HCT116 (cell line): ENCODE data around the gene SRGN. TPM values are rescaled to one million over a fixed set of nuclear protein-coding genes. Genes with fewer than 3 reads are reported as not detected.

Experiments
- ATAC-seq: fragments of 200-7000 bp; cut with Tn5 transposase; 2 replicates; pipeline ENCODE4 v1.9.1; 2020; ENCODE audit warnings: mild to moderate bottlenecking, moderate library complexity
- BruUV-seq: library from RNA; stranded (reverse); fragments of 400-500 nt; replicated peaks from 2 replicates; lab custom pipeline; 2021; lab: Mats Ljungman, UMichigan
- CTCF ChIA-PET: fragments of 300-600 bp; sonication (Branson Sonifier 250); formaldehyde crosslinking; loops from one replicate; lab custom pipeline; 2021; ENCODE audit warnings: antibody characterized with exemption; lab: Charles Lee
- POLR2A ChIA-PET: fragments of 300-600, 350-600 bp; sonication (Branson Sonifier 250); formaldehyde crosslinking; loops from one replicate; lab custom pipeline; 2021; ENCODE audit warnings: antibody characterized with exemption; lab: Charles Lee
- RAD21 ChIA-PET, 2 experiments: fragments of 300-600 bp; sonication (Branson Sonifier 250); formaldehyde crosslinking; loops; one replicate each; lab custom pipeline; 2023; ENCODE audit warnings: low total read pairs in 2 of 2; ENCODE audit not compliant: uncharacterized antibody in 2 of 2, unreplicated experiment in 2 of 2, low non-redundant PET in 1 of 2; lab: Charles Lee
- DNase-seq: peaks from one replicate; pipeline ENCODE4 v3.0.0-alpha.2; 2010; ENCODE audit warnings: low read depth, low spot score
- H2AFZ ChIP-seq: fragments of 200-600 bp; shearing (Covaris generic), sonication (generic); 2 replicates; pipeline ENCODE4 v1.6.1; 2017; ENCODE audit warnings: low read depth, mixed run types, mixed read lengths, antibody characterized with exemption, low read length; ENCODE audit not compliant: poor library complexity, severe bottlenecking
- H3K27ac ChIP-seq: 2 replicates; pipeline ENCODE4 v1.5.1; 2012; ENCODE audit warnings: low read depth, low read length
- H3K27me3 ChIP-seq: fragments of 200-600 bp; sonication (generic); 2 replicates; pipeline ENCODE4 v1.6.1; 2016; ENCODE audit warnings: mixed run types, low read length, mixed read lengths; ENCODE audit not compliant: insufficient read depth
- H3K36me3 ChIP-seq, 2 experiments: fragments of 200-500 bp in 1 of 2; fragments of 200-600 bp in 1 of 2; sonication (Bioruptor generic) in 1 of 2; sonication (generic) in 1 of 2; 2 replicates each; pipeline versions ENCODE4 v1.5.1 to v1.6.1; 2014 to 2016; ENCODE audit warnings: low read length in 2 of 2, inconsistent platforms in 1 of 2, mixed read lengths in 1 of 2, mixed run types in 1 of 2; ENCODE audit not compliant: insufficient read depth in 2 of 2, control insufficient read depth in 1 of 2
- H3K4me1 ChIP-seq, 2 experiments: fragments of 200-600 bp in 1 of 2; sonication (generic) in 1 of 2; 2 replicates each; pipeline versions ENCODE4 v1.5.1 to v1.6.1; 2012 to 2017; ENCODE audit warnings: low read length in 2 of 2, inconsistent platforms in 1 of 2, mild to moderate bottlenecking in 1 of 2, mixed read lengths in 1 of 2, mixed run types in 1 of 2, moderate library complexity in 1 of 2; ENCODE audit not compliant: insufficient read depth in 2 of 2, control insufficient read depth in 1 of 2
- H3K4me2 ChIP-seq: fragments of 200-600 bp; sonication (generic); 2 replicates; pipeline ENCODE4 v1.6.1; 2017; ENCODE audit warnings: mixed run types, low read length, mixed read lengths
- H3K4me3 ChIP-seq, 2 experiments: fragments of 200-600 bp in 1 of 2; sonication (generic) in 1 of 2; replicated peaks in 1 of 2; 2 replicates each; pipeline ENCODE4 v1.5.1; 2011 to 2016; ENCODE audit warnings: low read length in 2 of 2, control low read depth in 1 of 2, low read depth in 1 of 2, mild to moderate bottlenecking in 1 of 2, mixed read lengths in 1 of 2, mixed run types in 1 of 2
- H3K79me2 ChIP-seq: fragments of 200-600 bp; sonication (generic); 2 replicates; pipeline ENCODE4 v1.6.1; 2017; ENCODE audit warnings: mild to moderate bottlenecking, mixed run types, low read length, moderate library complexity, mixed read lengths; ENCODE audit not compliant: insufficient read depth
- H3K9ac ChIP-seq: fragments of 200-600 bp; sonication (generic); 2 replicates; pipeline ENCODE4 v1.6.1; 2016; ENCODE audit warnings: low read length, mixed read lengths
- H3K9me2 ChIP-seq: fragments of 200-600 bp; sonication (generic), shearing (Covaris generic); 2 replicates; pipeline ENCODE4 v1.6.1; 2017; ENCODE audit warnings: mixed run types, mild to moderate bottlenecking, moderate library complexity; ENCODE audit not compliant: insufficient read depth
- H3K9me3 ChIP-seq, 2 experiments: fragments of 200-500 bp in 1 of 2; fragments of 200-600 bp in 1 of 2; sonication (Bioruptor generic) in 1 of 2; sonication (generic) in 1 of 2; 2 replicates each; pipeline ENCODE4 v1.6.1; 2014 to 2017; ENCODE audit warnings: low read length in 2 of 2, mixed read lengths in 2 of 2, inconsistent platforms in 1 of 2, low read depth in 1 of 2, mild to moderate bottlenecking in 1 of 2, mixed run types in 1 of 2, moderate library complexity in 1 of 2; ENCODE audit not compliant: control insufficient read depth in 1 of 2, insufficient read depth in 1 of 2
- H4K20me1 ChIP-seq: fragments of 200-600 bp; sonication (generic), shearing (Covaris generic); 2 replicates; pipeline ENCODE4 v1.6.1; 2017; ENCODE audit warnings: mixed run types, mild to moderate bottlenecking, moderate library complexity; ENCODE audit not compliant: insufficient read depth
- CBX3 ChIP-seq: IDR thresholded peaks from 2 replicates; pipeline ENCODE4 v1.6.1; 2012; ENCODE audit warnings: low read depth
- CTCF ChIP-seq, 3 experiments: fragments of 200-600 bp in 1 of 3; sonication (generic) in 1 of 3; IDR thresholded peaks in 2 of 3; conservative IDR thresholded peaks in 1 of 3; 2 replicates each; pipeline ENCODE4 v1.5.1; 2012 to 2017; ENCODE audit warnings: low read depth in 2 of 3, low read length in 2 of 3, antibody characterized with exemption in 1 of 3, borderline replicate concordance in 1 of 3, control low read depth in 1 of 3, mild to moderate bottlenecking in 1 of 3, mixed read lengths in 1 of 3, mixed run types in 1 of 3, moderate library complexity in 1 of 3; ENCODE audit not compliant: insufficient read depth in 1 of 3
- EGR1 ChIP-seq: IDR thresholded peaks from 2 replicates; pipeline ENCODE4 v1.6.1; 2012; ENCODE audit warnings: low read depth
- ELF1 ChIP-seq: IDR thresholded peaks from 2 replicates; pipeline ENCODE4 v1.6.1; 2012; ENCODE audit warnings: low read depth, borderline replicate concordance
- EZH2 ChIP-seq: fragments of 200-600 bp; sonication (generic); IDR thresholded peaks from 2 replicates; pipeline ENCODE4 v1.6.1; 2017; ENCODE audit warnings: antibody characterized with exemption, mixed run types
- EZH2phosphoT487 ChIP-seq: fragments of 200-600 bp; IDR thresholded peaks from 2 replicates; pipeline ENCODE4 v1.6.1; 2018; ENCODE audit warnings: antibody characterized with exemption, borderline replicate concordance
- FOSL1 ChIP-seq: IDR thresholded peaks from 2 replicates; pipeline ENCODE4 v1.6.1; 2012; ENCODE audit warnings: low read depth
- JUND ChIP-seq: IDR thresholded peaks from 2 replicates; pipeline ENCODE4 v1.6.1; 2012
- POLR2A ChIP-seq: IDR thresholded peaks from 2 replicates; pipeline ENCODE4 v1.7.0; 2011; ENCODE audit warnings: borderline replicate concordance; ENCODE audit not compliant: insufficient read depth, insufficient read length; ENCODE audit errors: extremely low read depth
- POLR2AphosphoS5 ChIP-seq: IDR thresholded peaks from 2 replicates; pipeline ENCODE4 v1.6.1; 2011; ENCODE audit warnings: mild to moderate bottlenecking, low read depth, low read length, moderate library complexity
- RAD21 ChIP-seq: IDR thresholded peaks from 2 replicates; pipeline ENCODE4 v1.6.1; 2012; ENCODE audit warnings: low read depth, mild to moderate bottlenecking
- SP1 ChIP-seq: IDR thresholded peaks from 2 replicates; pipeline ENCODE4 v1.6.1; 2012; ENCODE audit warnings: low read depth
- SRF ChIP-seq: IDR thresholded peaks from 2 replicates; pipeline ENCODE4 v1.6.1; 2012; ENCODE audit warnings: low read depth
- TCF7L2 ChIP-seq: IDR thresholded peaks from 2 replicates; pipeline ENCODE4 v1.7.0; 2011; ENCODE audit warnings: borderline replicate concordance, inconsistent platforms; ENCODE audit not compliant: insufficient read depth, insufficient read length; ENCODE audit errors: extremely low read depth
- YY1 ChIP-seq: IDR thresholded peaks from 2 replicates; pipeline ENCODE4 v1.6.1; 2011; ENCODE audit warnings: low read length, low read depth, moderate library complexity, mild to moderate bottlenecking; ENCODE audit not compliant: insufficient replicate concordance; ENCODE audit errors: extremely low read depth
- ZFX ChIP-seq: fragments of 450-650 bp; IDR thresholded peaks from 2 replicates; pipeline ENCODE4 v1.6.1; 2017
- ZNF274 ChIP-seq: fragments of 200-500 bp; sonication (Bioruptor generic); IDR thresholded peaks from 2 replicates; pipeline ENCODE4 v1.6.1; 2014; ENCODE audit warnings: mild to moderate bottlenecking, low read depth, low read length, inconsistent platforms
- intact Hi-C: fragments of 100-400 bp; cut with micrococcal nuclease; formaldehyde crosslinking; loops from 2 replicates; pipeline ENCODE4 v1.10.0; 2022
- total RNA-seq: library from RNA; stranded (reverse); gene quantifications from one replicate; pipeline ENCODE4 v1.2.1, GENCODE V29; 2021; ENCODE audit not compliant: unreplicated experiment
- TF ChIP-seq, protein P1 (sequence below): IDR thresholded peaks from 2 replicates; pipeline ENCODE4 v1.6.1; 2012; ENCODE audit warnings: low read depth
- TF ChIP-seq, protein P2 (sequence below): IDR thresholded peaks from 2 replicates; pipeline ENCODE4 v1.6.1; 2011; ENCODE audit warnings: mild to moderate bottlenecking, low read length, moderate library complexity; ENCODE audit not compliant: insufficient replicate concordance; ENCODE audit errors: extremely low read depth
- TF ChIP-seq, protein P3 (sequence below): IDR thresholded peaks from 2 replicates; pipeline ENCODE4 v1.6.1; 2012

Gene SRGN
- total RNA-seq, 1 experiment from 2014 or later, result 1.8 TPM

DNA sequence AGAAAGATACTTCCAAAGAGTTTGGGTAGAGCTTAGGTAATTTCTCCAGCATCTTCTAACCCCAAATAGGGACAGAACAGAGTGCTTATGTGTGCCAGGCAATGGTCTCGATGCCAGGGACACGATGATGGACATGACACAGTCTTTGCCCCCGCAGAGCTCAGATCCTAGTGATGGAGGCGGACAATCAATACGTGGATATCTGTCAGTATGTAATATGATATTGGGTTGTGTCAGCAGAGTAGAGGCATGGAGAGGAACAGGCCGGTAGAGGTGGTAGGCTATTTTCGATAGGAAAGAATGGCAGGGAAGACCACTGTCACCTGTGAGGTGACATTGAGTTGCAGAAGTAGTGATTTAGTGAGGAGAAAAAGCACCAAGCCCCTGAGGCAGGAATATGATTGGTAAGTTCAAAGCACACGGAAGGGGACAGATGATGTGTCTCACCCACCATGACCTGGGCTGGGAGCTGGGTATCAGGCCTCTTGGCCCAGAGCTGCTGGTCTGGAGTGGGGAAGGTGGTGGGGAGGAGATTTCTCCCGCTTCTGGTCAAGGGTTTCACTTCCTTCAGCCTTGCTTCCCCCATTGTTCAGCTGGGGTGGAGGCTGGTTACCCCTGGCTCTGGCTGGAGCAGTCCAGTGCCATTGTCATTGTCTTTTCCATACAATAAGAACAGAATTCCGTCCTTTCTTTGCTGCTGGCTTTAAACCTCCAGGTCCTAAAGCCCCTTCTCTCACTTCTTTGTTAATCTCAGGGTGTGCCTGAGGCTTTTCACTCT lies 36.0 kb upstream of the SRGN start:
- Histone ChIP-seq H3K79me2 (no peaks in the 10 kb centered on the region), H3K4me3 (no peak overlapping the region), H3K4me1 (no peaks in the 10 kb centered on the region), H3K4me2 (no peak overlapping the region), H3K27ac (no peak overlapping the region), H3K9ac (no peak overlapping the region), H3K9me2 (no peaks in the 10 kb centered on the region), H2AFZ (no peak overlapping the region), H3K9me3 (no peaks in the 10 kb centered on the region), H3K36me3 (no peaks in the 10 kb centered on the region), H3K27me3 (no peaks in the 10 kb centered on the region), H4K20me1 (no peaks in the 10 kb centered on the region)
- intact Hi-C loops, result no loop called here
- ATAC-seq, result no peak
- no peak for DNase-seq
- TF ChIP-seq SRF, result no peak
- no peak for TF ChIP-seq EGR1
- no peak for TF ChIP-seq CTCF (IDR thresholded peaks at IDR 0.05 in 2 of 3, conservative IDR thresholded peaks at IDR 0.05 in 1 of 3; ENCODE audit: borderline replicate concordance in 1 of 3, insufficient read depth in 1 of 3, low read depth in 2 of 3, low read length in 2 of 3)
- TF ChIP-seq SP1, result no peak
- no peak for TF ChIP-seq POLR2AphosphoS5
- TF ChIP-seq EZH2phosphoT487, result no peak
- TF ChIP-seq EZH2, result no peak
- TF ChIP-seq, protein P1, sequence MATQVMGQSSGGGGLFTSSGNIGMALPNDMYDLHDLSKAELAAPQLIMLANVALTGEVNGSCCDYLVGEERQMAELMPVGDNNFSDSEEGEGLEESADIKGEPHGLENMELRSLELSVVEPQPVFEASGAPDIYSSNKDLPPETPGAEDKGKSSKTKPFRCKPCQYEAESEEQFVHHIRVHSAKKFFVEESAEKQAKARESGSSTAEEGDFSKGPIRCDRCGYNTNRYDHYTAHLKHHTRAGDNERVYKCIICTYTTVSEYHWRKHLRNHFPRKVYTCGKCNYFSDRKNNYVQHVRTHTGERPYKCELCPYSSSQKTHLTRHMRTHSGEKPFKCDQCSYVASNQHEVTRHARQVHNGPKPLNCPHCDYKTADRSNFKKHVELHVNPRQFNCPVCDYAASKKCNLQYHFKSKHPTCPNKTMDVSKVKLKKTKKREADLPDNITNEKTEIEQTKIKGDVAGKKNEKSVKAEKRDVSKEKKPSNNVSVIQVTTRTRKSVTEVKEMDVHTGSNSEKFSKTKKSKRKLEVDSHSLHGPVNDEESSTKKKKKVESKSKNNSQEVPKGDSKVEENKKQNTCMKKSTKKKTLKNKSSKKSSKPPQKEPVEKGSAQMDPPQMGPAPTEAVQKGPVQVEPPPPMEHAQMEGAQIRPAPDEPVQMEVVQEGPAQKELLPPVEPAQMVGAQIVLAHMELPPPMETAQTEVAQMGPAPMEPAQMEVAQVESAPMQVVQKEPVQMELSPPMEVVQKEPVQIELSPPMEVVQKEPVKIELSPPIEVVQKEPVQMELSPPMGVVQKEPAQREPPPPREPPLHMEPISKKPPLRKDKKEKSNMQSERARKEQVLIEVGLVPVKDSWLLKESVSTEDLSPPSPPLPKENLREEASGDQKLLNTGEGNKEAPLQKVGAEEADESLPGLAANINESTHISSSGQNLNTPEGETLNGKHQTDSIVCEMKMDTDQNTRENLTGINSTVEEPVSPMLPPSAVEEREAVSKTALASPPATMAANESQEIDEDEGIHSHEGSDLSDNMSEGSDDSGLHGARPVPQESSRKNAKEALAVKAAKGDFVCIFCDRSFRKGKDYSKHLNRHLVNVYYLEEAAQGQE, result no peak
- no peak for TF ChIP-seq ELF1
- TF ChIP-seq FOSL1, result no peak
- TF ChIP-seq ZFX, result no peak
- TF ChIP-seq JUND, result no peak
- TF ChIP-seq ZNF274, result no peak
- TF ChIP-seq TCF7L2, result no peak
- TF ChIP-seq RAD21, result no peak
- TF ChIP-seq, protein P2, sequence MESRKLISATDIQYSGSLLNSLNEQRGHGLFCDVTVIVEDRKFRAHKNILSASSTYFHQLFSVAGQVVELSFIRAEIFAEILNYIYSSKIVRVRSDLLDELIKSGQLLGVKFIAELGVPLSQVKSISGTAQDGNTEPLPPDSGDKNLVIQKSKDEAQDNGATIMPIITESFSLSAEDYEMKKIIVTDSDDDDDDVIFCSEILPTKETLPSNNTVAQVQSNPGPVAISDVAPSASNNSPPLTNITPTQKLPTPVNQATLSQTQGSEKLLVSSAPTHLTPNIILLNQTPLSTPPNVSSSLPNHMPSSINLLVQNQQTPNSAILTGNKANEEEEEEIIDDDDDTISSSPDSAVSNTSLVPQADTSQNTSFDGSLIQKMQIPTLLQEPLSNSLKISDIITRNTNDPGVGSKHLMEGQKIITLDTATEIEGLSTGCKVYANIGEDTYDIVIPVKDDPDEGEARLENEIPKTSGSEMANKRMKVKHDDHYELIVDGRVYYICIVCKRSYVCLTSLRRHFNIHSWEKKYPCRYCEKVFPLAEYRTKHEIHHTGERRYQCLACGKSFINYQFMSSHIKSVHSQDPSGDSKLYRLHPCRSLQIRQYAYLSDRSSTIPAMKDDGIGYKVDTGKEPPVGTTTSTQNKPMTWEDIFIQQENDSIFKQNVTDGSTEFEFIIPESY, result no peak
- no peak for TF ChIP-seq YY1
- no peak for TF ChIP-seq CBX3
- TF ChIP-seq, protein P3, sequence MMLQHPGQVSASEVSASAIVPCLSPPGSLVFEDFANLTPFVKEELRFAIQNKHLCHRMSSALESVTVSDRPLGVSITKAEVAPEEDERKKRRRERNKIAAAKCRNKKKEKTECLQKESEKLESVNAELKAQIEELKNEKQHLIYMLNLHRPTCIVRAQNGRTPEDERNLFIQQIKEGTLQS, result no peak
- TF ChIP-seq POLR2A, result no peak
- CTCF ChIA-PET, result no interaction called here
- RAD21 ChIA-PET, result no interaction called here
- BruUV-seq, result no TSS peak
- POLR2A ChIA-PET, result no interaction called here
